CD4-positive, alpha-beta T cell treated with Interleukin-15 for 1 hour (primary cell): Measurements from ENCODE around the gene SERPINB10.

Source experiments
- DNase-seq: peaks from one replicate; pipeline ENCODE4 v3.0.0-alpha.2; 2020

Gene SERPINB10

GRCh38 chr18:63907664-63908063 lies at the start of gene SERPINB10:
Gene SERPINB10, plus strand, starts transcription at chr18:63907958. Its CDS starts 7,553 bp downstream, at chr18:63915511.
- no peak for DNase-seq

- no peak for DNase-seq
Observed at GRCh38 chr18:63858456-63858855, 49.3 kb upstream of the SERPINB10 start.

- DNase-seq = peak; percentile 25
Observed at GRCh38 chr18:63859781-63860475, 47.8 kb upstream of the SERPINB10 start.

GRCh38 chr18:63860531-63860930 lies 47.2 kb upstream of the SERPINB10 start:
- no peak for DNase-seq

- DNase-seq = no peak
Observed at GRCh38 chr18:63867368-63868125, 40.2 kb upstream of the SERPINB10 start.

- DNase-seq = no peak
Observed at GRCh38 chr18:63868546-63868945, 39.2 kb upstream of the SERPINB10 start.

- DNase-seq = peak; percentile 69
Observed at GRCh38 chr18:63869374-63869773, 38.4 kb upstream of the SERPINB10 start.

- no peak for DNase-seq
Observed at GRCh38 chr18:63869851-63870250, 37.9 kb upstream of the SERPINB10 start.

GRCh38 chr18:63871836-63872235 lies 35.9 kb upstream of the SERPINB10 start:
- no peak for DNase-seq

GRCh38 chr18:63872586-63872985 lies 35.2 kb upstream of the SERPINB10 start:
- DNase-seq = no peak

GRCh38 chr18:63878343-63878742 lies 29.4 kb upstream of the SERPINB10 start:
- no peak for DNase-seq

GRCh38 chr18:63878925-63879324 lies 28.8 kb upstream of the SERPINB10 start:
- DNase-seq = no peak

GRCh38 chr18:63879709-63880108 lies 28.0 kb upstream of the SERPINB10 start:
- DNase-seq = no peak

GRCh38 chr18:63881851-63882250 lies 25.9 kb upstream of the SERPINB10 start:
- DNase-seq = no peak

GRCh38 chr18:63882333-63883141 lies 25.2 kb upstream of the SERPINB10 start:
- no peak for DNase-seq

- DNase-seq = no peak
Observed at GRCh38 chr18:63883617-63884016, 24.1 kb upstream of the SERPINB10 start.

GRCh38 chr18:63887424-63887823 lies 20.3 kb upstream of the SERPINB10 start, which contains the start of gene SERPINB2:
Gene SERPINB2, plus strand, starts transcription at chr18:63887705. Its CDS starts 3,740 bp downstream, at chr18:63891445.
- DNase-seq = no peak

- no peak for DNase-seq
Observed at GRCh38 chr18:63888470-63889190, 19.1 kb upstream of the SERPINB10 start.

GRCh38 chr18:63889626-63890025 lies 18.1 kb upstream of the SERPINB10 start:
- DNase-seq = no peak

GRCh38 chr18:63890237-63890949 lies 17.4 kb upstream of the SERPINB10 start:
- DNase-seq = no peak

GRCh38 chr18:63890950-63891304 lies 16.8 kb upstream of the SERPINB10 start:
- no peak for DNase-seq

- no peak for DNase-seq
Observed at GRCh38 chr18:63892566-63892965, 15.2 kb upstream of the SERPINB10 start.
